ENCODE data around the gene CELSR1.

- TF ChIP-seq CTCF (IDR thresholded peaks at IDR 0.05) (no peak), POLR2A (IDR thresholded peaks at IDR 0.05) (no peak)
These were observed 175.6 kb downstream of the CELSR1 start for GRCh38 chr22:46361826-46362202.

Measured in adrenal gland (tissue), 5 donors.